Stimulated activated memory B cell treated with anti-CD40 and anti-IgM and Interleukin-4, amounts not matched to agents 10 μg/mL and 1 μg/mL and 100 μg/mL, for 72 hours (primary cell): Measurements from ENCODE around the gene AURKA.

Experiments
- ATAC-seq: fragments of 150-1000 bp; cut with Tn5 transposase; 2 replicates; pipeline ENCODE4 v1.10.0; 2021
- H3K27ac Mint-ChIP-seq: one replicate; pipeline ENCODE4 v1.8.0; 2022; ENCODE audit warnings: mild to moderate bottlenecking, mixed read lengths
- H3K27me3 Mint-ChIP-seq: one replicate; pipeline ENCODE4 v1.8.0; 2022; ENCODE audit warnings: mixed read lengths
- H3K36me3 Mint-ChIP-seq: one replicate; pipeline ENCODE4 v1.8.0; 2022; ENCODE audit warnings: mixed read lengths
- H3K4me1 Mint-ChIP-seq: one replicate; pipeline ENCODE4 v1.8.0; 2022; ENCODE audit warnings: mixed read lengths
- H3K4me3 Mint-ChIP-seq: one replicate; pipeline ENCODE4 v1.8.0; 2022; ENCODE audit warnings: mild to moderate bottlenecking, moderate library complexity, mixed read lengths
- H3K9me3 Mint-ChIP-seq: one replicate; pipeline ENCODE4 v1.8.0; 2022; ENCODE audit warnings: mixed read lengths

Gene AURKA

GRCh38 chr20:56361900-56362299 is 30.1 kb downstream of the AURKA start:
- no peak overlapping the region for H3K4me3 Mint-ChIP-seq
- ATAC-seq = no peak
- no peaks in the 10 kb centered on the region for H3K9me3 Mint-ChIP-seq
- peaks cover 15% of the 10 kb centered on the region for H3K36me3 Mint-ChIP-seq
- H3K27ac Mint-ChIP-seq = no peak overlapping the region
- H3K4me1 Mint-ChIP-seq = peaks cover 14% of the 10 kb centered on the region
- H3K27me3 Mint-ChIP-seq = no peaks in the 10 kb centered on the region

GRCh38 chr20:56360908-56361205 is 31.2 kb downstream of the AURKA start:
- Mint-ChIP-seq H3K4me1 (peaks cover 14% of the 10 kb centered on the region), H3K9me3 (no peaks in the 10 kb centered on the region), H3K36me3 (peaks cover 12% of the 10 kb centered on the region), H3K27ac (no peak overlapping the region), H3K4me3 (no peak overlapping the region), H3K27me3 (no peaks in the 10 kb centered on the region)
- no peak for ATAC-seq

DNA sequence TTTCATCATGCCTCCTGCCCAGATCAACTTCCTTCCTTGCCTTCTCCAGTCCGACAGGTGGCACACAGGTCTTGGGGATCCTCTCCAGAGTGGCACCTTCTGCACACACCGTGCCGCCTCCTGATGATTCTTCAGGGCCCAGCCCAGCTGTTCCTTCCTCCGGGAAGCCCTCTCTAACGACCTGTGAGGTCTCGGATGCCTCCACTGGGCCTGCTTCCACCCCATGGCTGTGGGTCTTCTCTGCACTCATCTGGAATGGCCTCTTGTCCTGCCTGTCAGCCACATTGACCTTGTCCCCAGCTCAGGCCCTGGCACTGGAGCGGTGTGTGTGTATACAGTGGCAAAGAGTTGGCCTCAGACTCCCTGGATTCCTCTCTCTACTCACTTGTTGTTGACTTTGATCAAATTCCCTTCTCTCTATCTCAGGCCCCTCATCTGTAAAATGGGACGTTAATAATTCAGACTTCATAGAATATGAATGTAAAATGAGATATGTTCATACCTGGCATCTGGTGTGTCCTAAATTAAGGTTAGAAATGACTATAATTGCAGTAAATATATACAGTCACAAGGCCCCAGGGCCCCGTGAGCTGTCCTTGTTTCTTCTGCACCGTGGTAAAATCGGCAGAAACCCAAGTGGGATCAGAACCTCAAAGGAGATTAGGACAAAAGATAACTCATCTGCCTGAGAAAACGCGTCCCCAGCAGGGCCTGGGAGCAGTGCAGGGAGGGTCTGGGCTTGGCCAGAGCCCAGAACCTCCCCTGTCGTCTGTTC is 31.7 kb downstream of the AURKA start:
- Mint-ChIP-seq H3K36me3 (peaks cover 6% of the 10 kb centered on the region), H3K27me3 (no peaks in the 10 kb centered on the region), H3K27ac (peak overlapping the region; percentile 7), H3K9me3 (no peaks in the 10 kb centered on the region), H3K4me1 (peaks cover 14% of the 10 kb centered on the region), H3K4me3 (peak overlapping the region; percentile 75)
- ATAC-seq = no peak

DNA sequence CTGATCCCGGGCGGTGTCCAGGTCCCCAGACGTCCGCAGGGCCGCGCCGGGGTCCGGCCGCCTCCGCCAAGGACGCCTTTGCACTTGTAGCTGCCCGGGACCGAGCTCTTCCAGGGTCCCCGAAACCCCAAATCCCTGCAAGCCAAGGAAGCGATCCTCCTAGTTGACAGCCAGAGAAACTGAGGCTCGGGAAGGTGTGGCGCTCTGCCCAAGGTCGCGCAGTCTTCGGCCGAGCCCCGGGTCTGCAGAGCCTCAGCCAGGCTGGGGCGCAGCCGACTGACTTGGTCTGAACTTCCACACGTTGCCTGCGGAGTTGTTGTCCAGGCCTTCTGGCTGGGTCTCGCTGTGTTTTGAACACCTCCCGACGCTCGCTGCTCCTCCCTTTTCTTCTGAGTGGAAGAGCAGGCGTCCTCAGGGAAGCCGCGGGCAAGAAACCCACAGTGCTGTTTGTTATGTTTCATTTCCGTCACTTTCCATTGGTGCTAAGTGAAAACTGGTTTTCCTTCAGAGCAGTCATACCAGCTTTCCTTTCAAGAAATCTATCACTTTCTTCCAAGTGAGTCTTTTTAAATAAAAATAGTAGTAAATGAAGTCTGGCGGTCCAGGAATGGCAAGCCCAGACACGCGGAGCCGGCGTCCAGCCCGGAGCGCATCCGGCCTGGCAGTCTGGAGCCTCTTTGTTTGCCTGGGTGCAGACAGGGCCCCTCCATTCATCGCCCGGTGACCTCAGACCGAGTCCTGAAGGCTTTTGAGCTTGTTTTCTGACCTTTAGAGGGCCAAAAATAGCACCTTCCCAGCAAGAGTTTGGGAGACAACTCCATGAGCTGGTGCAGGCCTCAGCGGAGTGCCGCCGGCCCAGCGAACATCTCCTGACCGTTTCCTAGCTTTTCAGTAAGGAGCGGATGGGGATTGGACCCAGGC is 32.5 kb downstream of the AURKA start:
- peak overlapping the region; percentile 80 for H3K4me3 Mint-ChIP-seq
- peak overlapping the region; percentile 7 for H3K27ac Mint-ChIP-seq
- H3K9me3 Mint-ChIP-seq = no peaks in the 10 kb centered on the region
- H3K36me3 Mint-ChIP-seq = no peaks in the 10 kb centered on the region
- ATAC-seq = peak; percentile 49
- H3K27me3 Mint-ChIP-seq = no peaks in the 10 kb centered on the region
- H3K4me1 Mint-ChIP-seq = peaks cover 14% of the 10 kb centered on the region

- peaks cover 14% of the 10 kb centered on the region for H3K4me1 Mint-ChIP-seq
- no peaks in the 10 kb centered on the region for H3K36me3 Mint-ChIP-seq
- peak; percentile 97 for ATAC-seq
- H3K4me3 Mint-ChIP-seq = peak within 1 kb of the TSS; percentile 80
- peak within 1 kb of the TSS; percentile 7 for H3K27ac Mint-ChIP-seq
- H3K27me3 Mint-ChIP-seq = no peaks in the 10 kb centered on the region
- H3K9me3 Mint-ChIP-seq = no peaks in the 10 kb centered on the region
Observed at GRCh38 chr20:56358600-56359211, 33.3 kb downstream of the AURKA start, which contains the start of gene FAM210B. FAM210B (plus strand) TSS chr20:56358974; CDS start chr20:56359006, 32 bp downstream.

GRCh38 chr20:56358070-56358469 is 33.9 kb downstream of the AURKA start:
- Mint-ChIP-seq H3K4me1 (peaks cover 14% of the 10 kb centered on the region), H3K27ac (no peak overlapping the region), H3K36me3 (no peaks in the 10 kb centered on the region), H3K4me3 (peak overlapping the region; percentile 67), H3K9me3 (no peaks in the 10 kb centered on the region), H3K27me3 (no peaks in the 10 kb centered on the region)
- no peak for ATAC-seq

- H3K4me3 Mint-ChIP-seq = no peak overlapping the region
- peaks cover 26% of the 10 kb centered on the region for H3K27me3 Mint-ChIP-seq
- no peak overlapping the region for H3K27ac Mint-ChIP-seq
- no peaks in the 10 kb centered on the region for H3K9me3 Mint-ChIP-seq
- ATAC-seq = no peak
- no peaks in the 10 kb centered on the region for H3K36me3 Mint-ChIP-seq
- no peaks in the 10 kb centered on the region for H3K4me1 Mint-ChIP-seq
Observed at GRCh38 chr20:56353356-56353755, 38.7 kb downstream of the AURKA start.

DNA sequence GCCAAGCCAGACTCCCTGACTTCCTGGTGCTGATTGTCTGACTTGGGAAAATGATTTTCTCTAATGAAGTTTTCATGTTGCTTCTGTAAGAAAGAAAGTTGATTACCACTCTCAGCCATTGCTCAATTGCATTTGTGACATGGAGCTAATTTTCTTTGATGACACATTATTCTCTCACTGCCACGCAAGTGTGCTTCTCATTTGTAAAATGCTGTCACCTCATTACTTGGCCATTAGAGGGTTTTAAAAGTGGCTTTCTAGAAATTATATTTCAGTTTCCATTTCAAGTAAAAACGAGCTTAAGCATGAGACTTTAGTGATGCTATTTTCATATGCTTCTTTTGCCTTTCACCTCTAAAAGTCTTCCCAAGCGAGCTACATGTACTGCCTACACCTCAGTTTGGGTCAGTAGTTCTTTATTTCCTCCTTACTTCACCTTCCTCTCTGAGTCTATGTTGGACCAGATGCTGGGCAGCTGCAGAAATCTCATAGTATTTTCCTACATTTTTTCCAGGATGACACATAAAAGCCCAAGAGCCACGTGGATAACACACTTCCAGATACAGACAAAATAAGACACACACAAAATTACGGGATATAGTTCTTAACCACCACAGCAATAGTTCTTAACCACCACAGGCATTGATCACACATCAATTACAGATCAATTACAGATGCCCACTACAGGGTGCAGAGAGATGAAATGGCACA is 39.5 kb downstream of the AURKA start:
- no peaks in the 10 kb centered on the region for H3K9me3 Mint-ChIP-seq

DNA sequence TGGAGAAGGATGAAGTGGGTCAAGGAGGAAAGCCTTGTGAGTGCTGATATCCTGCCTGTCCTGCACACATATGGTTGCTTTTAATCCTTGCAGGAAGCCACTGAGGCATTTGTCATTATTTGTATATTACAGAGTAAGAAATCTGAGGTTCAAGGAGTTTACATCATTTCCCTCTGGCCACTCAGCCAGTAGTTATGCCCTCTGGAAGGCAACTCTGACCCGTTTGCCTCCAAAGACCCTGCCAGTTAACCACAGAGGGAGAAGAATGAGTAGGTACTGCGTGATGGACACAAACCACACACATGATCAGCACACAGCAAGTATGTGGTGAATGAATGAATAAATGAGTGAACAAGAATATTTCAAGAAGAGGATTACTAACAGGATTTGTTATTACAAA is 41.2 kb downstream of the AURKA start:
- H3K9me3 Mint-ChIP-seq = no peaks in the 10 kb centered on the region
- H3K4me3 Mint-ChIP-seq = no peak overlapping the region
- H3K27ac Mint-ChIP-seq = no peak overlapping the region
- H3K36me3 Mint-ChIP-seq = no peaks in the 10 kb centered on the region
- ATAC-seq = no peak
- H3K4me1 Mint-ChIP-seq = no peaks in the 10 kb centered on the region
- peaks cover 49% of the 10 kb centered on the region for H3K27me3 Mint-ChIP-seq

More for the DNA sequence above, 39.5 kb downstream of the AURKA start:
- no peak overlapping the region for H3K4me3 Mint-ChIP-seq
- peaks cover 35% of the 10 kb centered on the region for H3K27me3 Mint-ChIP-seq
- no peak overlapping the region for H3K27ac Mint-ChIP-seq
- no peaks in the 10 kb centered on the region for H3K4me1 Mint-ChIP-seq
- no peaks in the 10 kb centered on the region for H3K36me3 Mint-ChIP-seq
- no peak for ATAC-seq

DNA sequence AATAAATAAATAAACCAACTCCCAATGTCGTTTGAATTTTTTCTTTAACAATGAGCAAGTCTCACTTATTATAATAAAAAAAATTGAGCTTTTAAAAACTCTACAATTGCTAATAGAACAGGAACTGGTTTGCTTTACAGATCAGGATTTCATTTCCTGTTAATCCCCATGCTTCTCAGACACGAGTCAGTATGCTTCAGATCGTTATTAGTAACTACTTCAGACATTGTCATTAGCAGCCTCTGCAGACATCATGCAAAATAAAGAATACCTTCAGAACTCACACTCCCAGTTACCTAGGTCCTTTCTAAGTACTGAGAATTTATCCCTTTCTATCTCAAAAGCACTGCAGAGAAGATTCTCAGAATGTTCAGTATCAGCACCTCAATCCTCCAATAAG is 43.3 kb downstream of the AURKA start:
- no peak overlapping the region for H3K27ac Mint-ChIP-seq
- peaks cover 5% of the 10 kb centered on the region for H3K4me1 Mint-ChIP-seq
- no peaks in the 10 kb centered on the region for H3K9me3 Mint-ChIP-seq
- ATAC-seq = no peak
- peaks cover 70% of the 10 kb centered on the region for H3K27me3 Mint-ChIP-seq
- no peaks in the 10 kb centered on the region for H3K36me3 Mint-ChIP-seq
- no peak overlapping the region for H3K4me3 Mint-ChIP-seq

GRCh38 chr20:56348305-56348693 is 43.7 kb downstream of the AURKA start:
- ATAC-seq = no peak
- H3K4me3 Mint-ChIP-seq = no peak overlapping the region
- H3K27ac Mint-ChIP-seq = no peak overlapping the region
- H3K4me1 Mint-ChIP-seq = peaks cover 5% of the 10 kb centered on the region
- H3K9me3 Mint-ChIP-seq = no peaks in the 10 kb centered on the region
- H3K36me3 Mint-ChIP-seq = no peaks in the 10 kb centered on the region
- H3K27me3 Mint-ChIP-seq = peaks cover 74% of the 10 kb centered on the region

- peaks cover 5% of the 10 kb centered on the region for H3K4me1 Mint-ChIP-seq
- H3K27me3 Mint-ChIP-seq = peaks cover 80% of the 10 kb centered on the region
- H3K9me3 Mint-ChIP-seq = no peaks in the 10 kb centered on the region
- no peak for ATAC-seq
- H3K4me3 Mint-ChIP-seq = no peak overlapping the region
- no peaks in the 10 kb centered on the region for H3K36me3 Mint-ChIP-seq
- H3K27ac Mint-ChIP-seq = no peak overlapping the region
Observed at GRCh38 chr20:56347628-56348304, 44.2 kb downstream of the AURKA start.

GRCh38 chr20:56345911-56346310 is 46.1 kb downstream of the AURKA start:
- H3K4me1 Mint-ChIP-seq = peaks cover 5% of the 10 kb centered on the region
- ATAC-seq = no peak
- no peaks in the 10 kb centered on the region for H3K36me3 Mint-ChIP-seq
- no peaks in the 10 kb centered on the region for H3K9me3 Mint-ChIP-seq
- H3K27ac Mint-ChIP-seq = no peak overlapping the region
- peaks cover 84% of the 10 kb centered on the region for H3K27me3 Mint-ChIP-seq
- H3K4me3 Mint-ChIP-seq = no peak overlapping the region

DNA sequence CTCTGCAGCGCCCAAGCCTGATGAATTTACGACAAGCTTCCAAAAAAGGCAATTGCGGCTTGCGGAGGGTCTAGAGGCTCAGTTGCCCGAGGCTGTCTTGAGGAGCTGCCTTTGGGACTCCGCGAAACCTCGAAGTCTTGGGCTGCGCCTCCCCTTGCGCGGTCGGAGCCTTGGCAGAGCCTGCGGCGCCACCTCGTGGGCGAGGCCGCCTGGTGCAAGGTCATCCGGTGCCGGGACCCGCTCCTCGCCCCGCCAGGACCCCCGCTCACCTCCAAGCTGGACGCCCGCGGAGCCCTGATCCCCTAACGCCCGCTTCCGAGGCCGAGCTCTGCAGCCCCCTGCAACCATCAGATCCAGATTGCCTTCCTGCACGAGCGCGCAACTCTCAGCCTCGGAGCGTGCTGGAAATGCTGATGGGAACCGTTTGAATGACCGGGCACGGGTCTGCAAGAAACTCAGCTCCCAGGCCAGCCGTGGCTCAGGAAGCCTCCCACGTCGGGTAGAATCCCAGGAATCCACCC is 48.1 kb downstream of the AURKA start:
- H3K27me3 Mint-ChIP-seq = peaks cover 88% of the 10 kb centered on the region
- H3K9me3 Mint-ChIP-seq = no peaks in the 10 kb centered on the region
- ATAC-seq = no peak
- peaks cover 5% of the 10 kb centered on the region for H3K4me1 Mint-ChIP-seq
- no peak overlapping the region for H3K4me3 Mint-ChIP-seq
- no peak overlapping the region for H3K27ac Mint-ChIP-seq
- no peaks in the 10 kb centered on the region for H3K36me3 Mint-ChIP-seq
